NCI-H1694 (cell line): ENCODE data around the gene ACBD6.

Experiments
- DNase-seq: peaks from one replicate; lab custom pipeline; 2025; lab: John Stamatoyannopoulos, UW

Gene ACBD6

DNA sequence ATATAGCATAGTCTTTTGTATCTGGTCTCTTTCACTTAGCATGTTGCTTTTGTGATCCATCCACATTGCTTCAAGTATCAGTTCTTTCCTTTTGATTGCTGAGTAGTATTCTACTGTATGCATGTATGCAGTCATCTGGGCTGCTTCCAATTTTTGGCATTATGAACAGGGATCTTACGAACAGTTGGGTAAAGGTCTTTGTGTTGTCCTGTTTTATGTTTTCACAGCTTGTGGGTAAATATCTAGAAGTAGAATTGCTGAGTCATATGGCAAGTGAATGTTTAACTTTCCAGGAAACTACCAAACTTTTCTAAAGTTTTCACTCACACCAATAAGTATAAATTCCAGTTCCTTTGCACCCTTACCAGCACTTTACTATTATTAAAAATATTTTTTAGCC lies 211.4 kb downstream of the ACBD6 start:
- no peak for DNase-seq

DNA sequence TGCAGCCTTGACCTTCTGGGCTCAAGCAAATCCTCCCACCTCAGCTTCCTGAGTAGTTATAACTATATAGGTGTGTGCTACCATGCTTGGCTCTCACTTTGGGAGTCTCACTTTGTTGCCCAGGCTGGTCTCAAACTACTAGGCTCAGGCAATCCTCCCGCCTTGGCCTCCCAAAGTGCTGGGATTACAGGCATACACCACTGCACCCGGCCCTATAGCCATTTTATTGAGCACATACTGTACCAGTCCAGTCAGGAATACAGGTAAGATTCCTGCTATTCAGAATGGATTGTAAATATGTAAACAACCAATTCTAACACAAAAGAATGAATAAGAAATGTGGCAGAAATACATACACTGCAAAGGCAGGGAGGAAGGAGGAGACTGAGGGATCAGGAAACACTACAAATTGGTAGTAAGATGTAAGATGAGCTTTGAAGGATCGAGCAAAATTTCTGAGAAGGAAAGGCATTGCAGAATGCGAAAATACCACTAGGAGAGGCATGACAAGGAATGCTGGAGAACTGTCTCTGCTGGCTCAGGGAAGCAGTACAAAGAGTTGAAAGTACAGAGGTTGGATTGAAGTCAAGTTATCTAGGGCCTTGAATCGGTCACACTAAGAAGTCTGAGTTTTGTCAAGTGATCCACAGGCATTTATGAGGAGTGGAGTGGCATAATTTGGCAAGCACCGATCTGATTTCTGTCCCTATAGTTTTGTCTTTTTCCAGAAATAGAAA lies 211.9 kb downstream of the ACBD6 start:
- no peak for DNase-seq

DNA sequence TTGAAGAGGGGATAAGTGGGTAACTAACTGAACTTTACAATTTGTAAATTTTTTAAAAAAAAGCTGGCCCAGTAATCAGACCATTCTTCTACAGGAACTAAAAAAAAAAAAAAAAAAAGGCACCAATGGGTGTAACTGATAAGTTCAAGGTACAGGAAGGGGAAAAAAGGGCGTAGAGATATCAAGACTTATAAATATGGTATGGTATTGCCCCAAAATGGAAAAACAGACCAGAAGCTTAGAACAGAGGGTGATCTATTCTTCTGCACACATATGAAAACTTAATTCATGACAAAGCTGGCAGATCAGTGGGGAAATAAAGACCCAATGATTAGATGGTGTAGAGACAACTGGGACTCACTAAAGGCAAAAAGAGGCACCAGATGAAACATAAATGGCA lies 213.4 kb downstream of the ACBD6 start:
- DNase-seq, result no peak

- DNase-seq, result peak; percentile 11
Measured at GRCh38 chr1:180287988-180288705, 214.2 kb downstream of the ACBD6 start.

DNA sequence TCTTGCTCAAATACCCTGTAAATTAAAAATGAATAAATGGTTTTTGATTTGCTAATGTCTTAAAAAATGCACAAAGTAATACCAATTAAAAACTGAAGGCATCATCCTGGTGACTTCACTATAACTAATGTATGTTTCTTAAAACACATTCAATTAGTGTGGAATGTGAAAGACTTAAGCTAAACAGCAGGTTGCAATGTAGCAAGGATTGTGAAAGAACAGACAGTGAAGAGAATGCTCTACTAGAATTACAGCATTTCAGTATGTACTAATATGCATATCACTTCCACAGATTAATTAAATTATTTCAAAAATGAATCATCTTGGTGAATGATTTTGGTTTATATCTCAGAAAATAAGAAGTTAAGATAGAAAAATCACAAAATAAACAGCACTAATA lies 216.0 kb downstream of the ACBD6 start:
- no peak for DNase-seq

- no peak for DNase-seq
Measured at GRCh38 chr1:180283098-180283497, 219.3 kb downstream of the ACBD6 start.

GRCh38 chr1:180282401-180283044 lies 219.9 kb downstream of the ACBD6 start:
- no peak for DNase-seq

GRCh38 chr1:180281490-180281889 lies 220.9 kb downstream of the ACBD6 start:
- no peak for DNase-seq

DNA sequence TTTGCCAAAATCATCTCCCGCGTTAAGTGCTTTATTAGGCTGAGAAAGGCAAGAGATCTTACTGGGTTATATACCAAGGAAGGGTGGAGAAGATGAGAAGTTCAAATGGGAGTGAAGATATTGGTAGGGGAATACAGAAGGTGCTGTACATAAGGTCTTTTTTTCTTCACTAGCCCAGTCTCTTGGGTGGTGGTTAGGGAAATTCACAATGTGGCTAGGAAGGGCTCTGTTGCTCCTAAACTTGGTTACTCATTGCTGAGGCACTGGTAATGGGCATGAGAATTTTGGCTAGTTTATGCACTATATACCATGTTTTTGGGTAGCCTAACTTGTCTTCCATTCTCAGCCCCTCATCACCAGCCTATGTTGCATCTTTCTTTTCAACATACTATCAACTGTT lies 221.8 kb downstream of the ACBD6 start:
- no peak for DNase-seq

DNA sequence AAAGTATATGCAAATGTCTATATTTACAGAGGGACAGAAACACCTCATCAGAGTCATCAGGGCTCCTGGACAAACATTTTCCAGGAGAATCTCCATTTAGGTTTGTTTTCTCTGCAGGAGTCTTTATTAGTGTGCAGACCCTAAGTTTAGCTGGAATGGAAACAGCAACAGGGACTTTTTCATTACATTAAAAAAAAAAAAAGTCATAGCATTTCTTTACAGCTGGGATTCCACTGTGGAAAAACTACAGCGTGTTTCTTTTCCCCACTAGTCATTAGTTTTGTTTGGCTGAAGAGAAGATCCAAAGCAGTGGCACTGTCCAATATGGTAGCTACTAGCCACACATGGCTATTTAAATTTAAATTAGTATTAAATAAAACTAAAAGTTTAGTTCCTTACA lies 222.7 kb downstream of the ACBD6 start:
- no peak for DNase-seq

- DNase-seq, result no peak
Measured at GRCh38 chr1:180278596-180279395, 223.6 kb downstream of the ACBD6 start.

DNA sequence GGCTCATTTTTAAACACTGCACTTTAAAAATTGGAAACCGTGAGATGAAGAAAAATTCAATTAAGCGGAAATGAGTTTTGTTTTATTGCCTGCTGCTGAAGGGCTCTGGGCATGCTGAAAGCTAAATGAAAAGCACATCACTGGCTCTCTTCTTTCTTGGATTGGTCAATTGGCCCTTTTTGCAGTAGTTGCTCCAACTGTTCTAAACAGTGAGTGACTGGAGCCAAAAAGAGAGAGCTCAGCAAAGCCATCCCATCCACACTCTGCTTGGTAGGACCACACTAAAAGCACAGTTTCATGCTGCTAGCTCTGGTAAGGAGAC lies 224.2 kb downstream of the ACBD6 start:
- DNase-seq, result no peak

DNA sequence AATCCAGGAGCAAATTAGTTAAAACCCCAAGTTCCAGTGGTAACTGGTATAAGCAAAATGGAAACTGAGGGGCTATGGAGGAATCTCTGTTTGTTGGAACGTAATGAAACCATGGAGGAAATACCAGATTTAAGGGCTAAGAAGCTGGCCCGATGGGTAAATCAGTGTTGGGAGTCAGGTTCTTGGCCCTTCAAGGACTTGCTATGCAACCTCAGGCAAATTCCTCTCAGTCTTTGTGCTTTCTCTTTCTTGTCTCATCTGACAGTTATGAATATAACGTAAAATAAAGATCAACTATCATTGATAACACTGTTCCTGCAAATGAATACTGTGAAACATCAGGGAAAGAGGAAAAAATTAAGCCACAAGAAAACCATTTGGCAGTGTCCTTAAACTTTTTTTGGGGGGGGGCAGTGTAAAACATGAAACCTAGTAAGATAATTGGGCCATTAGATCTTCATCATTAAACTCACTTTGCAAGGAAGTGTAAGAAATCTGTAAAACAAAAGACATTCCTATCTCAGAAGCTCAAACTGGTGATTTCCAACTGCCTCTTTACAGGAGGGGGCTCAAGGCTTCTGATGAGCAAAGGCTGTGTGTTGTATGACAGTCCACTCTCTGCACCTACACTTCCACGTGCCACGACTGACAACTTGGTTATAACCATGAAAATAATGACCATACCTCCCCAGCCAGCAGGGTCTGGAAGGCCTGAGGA lies 224.7 kb downstream of the ACBD6 start:
- no peak for DNase-seq

DNA sequence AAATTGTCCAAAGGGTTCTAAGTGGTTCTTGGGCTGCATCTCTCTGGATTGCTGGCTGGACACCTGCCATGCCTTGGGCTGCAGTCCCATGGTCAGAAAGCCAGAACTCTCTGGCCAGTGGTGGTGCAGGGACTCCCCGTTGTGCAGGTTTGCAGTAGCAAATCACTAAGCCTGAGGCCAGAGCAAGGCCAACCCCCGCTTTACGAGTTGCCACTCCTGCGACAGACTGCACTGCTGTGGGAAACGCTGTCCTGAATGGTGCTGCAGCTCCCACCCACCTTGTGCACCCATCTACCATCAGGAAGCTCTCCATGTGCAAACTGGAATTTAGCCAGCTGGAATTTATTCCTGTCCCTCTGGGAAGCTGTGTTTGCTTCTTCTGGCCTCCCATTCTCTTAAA lies 226.7 kb downstream of the ACBD6 start:
- no peak for DNase-seq

GRCh38 chr1:180274221-180274620 lies 228.2 kb downstream of the ACBD6 start:
- no peak for DNase-seq

DNA sequence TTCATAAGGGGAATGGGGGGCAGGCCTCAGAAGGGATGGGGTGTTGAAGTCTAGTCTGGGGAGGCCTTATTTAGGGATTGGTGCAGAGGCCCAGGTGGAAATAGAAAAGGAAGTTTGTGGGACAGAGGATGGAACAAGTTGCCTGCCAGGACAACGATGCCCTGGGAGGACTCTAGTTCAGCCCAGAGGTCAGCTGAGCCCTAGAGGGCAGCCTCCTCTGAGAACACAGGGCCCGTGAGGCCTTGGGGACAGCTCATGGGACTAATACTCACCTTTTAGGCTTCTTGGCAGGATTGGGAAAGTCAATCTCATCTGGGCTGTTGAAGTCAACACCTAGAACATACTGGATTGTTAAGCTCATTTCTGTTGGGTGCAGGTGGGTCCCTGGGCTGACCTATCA lies 229.3 kb downstream of the ACBD6 start:
- DNase-seq, result no peak

DNA sequence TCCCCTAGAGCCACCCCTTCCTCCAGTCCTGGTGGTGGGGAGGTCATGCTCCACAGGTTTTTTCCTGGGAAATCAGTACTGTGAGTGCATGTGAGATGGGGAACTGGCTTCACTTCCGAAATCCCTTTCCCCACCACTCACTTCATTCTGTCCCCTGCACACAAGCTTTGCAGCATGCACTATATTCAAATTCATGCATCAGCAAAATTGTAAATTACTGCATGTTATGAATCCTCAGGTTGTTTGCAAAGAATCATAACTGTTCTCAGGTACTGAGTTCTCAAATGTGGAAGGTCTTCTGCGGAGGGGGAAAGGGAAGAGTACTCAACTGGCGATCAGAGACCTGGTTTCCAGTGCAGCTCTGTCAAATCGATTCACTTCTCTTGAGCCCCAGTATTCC lies 230.0 kb downstream of the ACBD6 start:
- no peak for DNase-seq

DNA sequence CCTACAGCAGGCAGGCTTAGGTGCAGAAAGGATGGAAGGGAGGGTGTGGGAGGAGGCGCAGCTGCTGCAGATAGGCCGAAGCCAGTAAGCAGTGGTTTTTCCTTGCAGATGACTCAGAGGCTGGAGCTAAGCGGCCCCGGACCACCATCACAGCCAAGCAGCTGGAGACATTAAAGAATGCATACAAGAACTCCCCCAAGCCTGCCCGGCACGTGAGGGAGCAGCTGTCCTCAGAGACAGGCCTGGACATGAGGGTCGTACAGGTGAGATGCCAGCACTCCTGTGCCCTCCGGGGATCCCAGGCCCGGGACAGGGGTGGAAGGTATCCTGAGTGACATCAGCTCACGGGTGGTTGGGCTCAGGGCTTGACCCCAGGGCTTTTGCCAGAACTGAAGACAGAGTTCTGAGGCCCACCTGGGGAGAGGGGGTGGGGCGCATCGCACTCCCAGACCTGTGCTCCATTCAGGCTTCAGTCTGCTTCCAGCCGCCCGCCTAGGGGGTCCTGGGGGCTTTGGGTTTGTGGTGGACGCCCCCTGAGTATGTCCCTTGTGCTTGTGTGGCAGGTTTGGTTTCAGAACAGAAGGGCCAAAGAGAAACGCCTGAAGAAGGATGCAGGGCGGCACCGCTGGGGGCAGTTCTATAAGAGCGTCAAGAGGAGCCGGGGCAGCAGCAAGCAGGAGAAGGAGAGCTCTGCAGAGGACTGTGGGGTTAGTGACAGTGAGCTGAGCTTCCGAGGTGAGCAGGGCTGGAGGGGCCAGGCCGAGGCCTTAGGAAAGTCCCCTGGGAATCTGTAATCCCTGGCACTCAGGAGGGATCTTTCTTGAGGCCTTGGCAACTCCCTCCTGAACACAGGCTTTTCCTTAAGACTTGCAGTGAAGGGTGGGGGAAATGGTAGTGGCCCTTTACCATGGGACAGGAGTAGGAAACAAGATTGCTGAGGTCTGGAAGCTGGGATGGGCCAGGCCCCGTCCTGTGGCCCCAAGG lies 230.8 kb downstream of the ACBD6 start:
- no peak for DNase-seq

- DNase-seq, result no peak
Measured at GRCh38 chr1:180270530-180271271, 231.7 kb downstream of the ACBD6 start.
